Renal pelvis (tissue), 4 donors: ENCODE results near the gene THADA. TPM values are rescaled to one million over a fixed set of nuclear protein-coding genes. Genes with fewer than 3 reads are reported as not detected.
"Not testable (repeated sequence)": the region's sequence is repeated elsewhere in the genome, so short reads cannot be mapped to it uniquely, and the experiment has no call there.

ENCODE experiments used
- DNase-seq: peaks from one replicate; pipeline ENCODE4 v3.0.0-alpha.2; 2013
- polyA plus RNA-seq, 3 donors: library from polyadenylated mRNA; unstranded; fragments of 120-200 nt; gene quantifications; one replicate each; pipeline ENCODE4 v1.2.1, GENCODE V29; 2013; ENCODE audit not compliant: insufficient read length in 3 of 3

Gene THADA
- polyA plus RNA-seq, 3 donors: 32.4 to 42.0 (median 39.2) TPM

DNA sequence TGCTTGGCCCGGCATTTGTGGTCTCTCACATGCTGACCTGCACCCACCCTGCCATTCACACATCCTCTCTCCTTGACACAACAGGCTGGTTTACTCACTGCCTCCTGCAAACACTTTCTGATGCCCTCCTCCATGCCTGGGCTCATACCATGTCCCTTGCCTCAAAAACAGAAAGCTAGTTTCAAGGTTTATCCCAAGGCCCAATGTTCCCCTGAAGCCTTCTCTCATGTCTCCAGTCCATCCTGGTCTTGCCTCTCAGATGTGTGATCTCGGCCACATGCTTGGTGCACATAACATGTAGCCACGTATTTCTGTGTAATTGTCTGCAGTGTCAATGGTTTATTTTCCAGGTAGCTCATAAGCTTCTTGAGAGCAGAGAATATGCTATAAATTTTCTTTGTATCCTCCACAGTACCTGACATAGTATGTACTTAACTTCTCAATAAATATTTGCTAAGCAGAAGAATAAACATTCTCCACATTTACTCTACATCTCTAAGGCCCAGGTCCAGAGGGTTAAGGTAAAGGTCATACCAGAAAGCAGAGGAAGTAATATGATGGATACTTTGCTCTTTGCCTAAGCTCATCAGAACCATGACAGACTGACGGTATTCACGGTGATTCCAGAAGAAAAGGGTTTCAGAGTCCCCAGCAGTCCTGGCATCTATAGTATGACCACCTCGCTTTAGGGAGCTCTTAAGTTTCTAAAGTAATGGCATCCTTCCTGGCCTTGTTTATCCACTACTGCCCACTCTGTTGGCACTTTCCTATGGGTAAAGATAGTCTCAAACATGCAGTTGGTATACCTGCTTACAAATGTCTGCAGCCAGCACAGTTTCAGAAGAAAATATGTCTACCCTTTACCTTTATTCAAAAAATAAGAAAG lies 206.0 kb downstream of the THADA start:
- no peak for DNase-seq

DNA sequence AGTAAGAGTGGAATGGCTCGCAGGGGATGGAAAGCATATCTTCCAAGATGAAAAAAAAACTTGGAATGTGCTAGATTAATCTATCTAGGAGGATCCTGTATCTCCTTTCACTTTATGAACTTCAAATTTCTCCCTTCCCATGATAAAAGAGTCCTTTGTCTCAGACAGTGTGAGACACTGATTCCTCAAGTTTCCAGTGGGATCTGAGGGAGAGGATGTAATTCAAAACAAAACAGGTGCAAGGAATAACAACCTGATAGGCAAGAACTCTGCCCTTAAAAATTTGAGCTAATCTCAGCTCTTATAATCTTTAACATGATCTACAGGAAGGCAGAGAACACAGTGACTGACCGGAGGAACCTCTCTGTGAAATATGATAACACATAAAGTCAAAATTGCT lies 207.5 kb downstream of the THADA start:
- DNase-seq: no peak

DNA sequence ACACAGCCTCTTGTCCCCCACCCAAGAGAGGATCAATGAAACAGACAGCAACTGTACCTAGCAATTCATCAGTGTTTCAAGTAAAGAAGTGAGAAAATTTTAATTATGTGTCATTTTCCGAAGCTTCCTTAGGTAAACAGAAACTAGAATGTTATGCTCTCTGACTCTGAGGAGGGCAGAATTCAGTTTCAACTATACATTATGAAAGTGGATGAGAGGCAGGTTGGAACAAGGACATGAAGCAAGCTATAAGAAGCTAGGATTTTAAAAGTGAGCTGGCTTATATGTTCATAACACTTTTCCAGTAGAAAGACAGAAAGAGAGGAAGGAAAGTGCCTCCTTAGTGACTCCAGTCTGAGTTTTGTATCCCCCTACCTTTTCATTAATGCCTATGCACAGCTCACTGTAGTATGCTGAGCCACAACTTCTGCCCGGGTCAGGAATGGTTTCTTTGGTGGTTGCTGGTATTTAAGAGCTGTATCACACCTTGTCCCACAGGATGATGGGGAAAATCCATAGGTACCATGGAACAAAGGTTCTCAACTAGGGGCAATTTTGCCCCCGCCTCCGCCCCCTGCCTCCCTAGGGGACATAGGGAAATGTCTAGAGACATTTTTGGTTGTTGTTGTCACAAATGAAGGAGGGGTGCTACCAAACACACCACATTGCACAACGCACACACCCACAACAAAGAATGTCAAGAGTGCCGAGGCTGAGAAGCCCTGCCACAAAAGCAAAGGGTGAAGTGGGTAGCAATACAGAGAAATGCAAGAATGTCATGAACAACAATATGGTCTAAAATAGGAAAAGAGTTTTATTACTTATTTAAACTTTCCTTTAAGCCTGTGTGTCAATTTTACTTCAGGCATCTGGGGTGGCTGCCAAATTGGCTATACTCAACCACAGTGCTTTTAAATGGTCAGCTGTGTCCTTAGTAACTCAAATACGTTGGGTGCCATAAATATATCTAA lies 208.5 kb downstream of the THADA start:
- DNase-seq: peak; percentile 42

DNA sequence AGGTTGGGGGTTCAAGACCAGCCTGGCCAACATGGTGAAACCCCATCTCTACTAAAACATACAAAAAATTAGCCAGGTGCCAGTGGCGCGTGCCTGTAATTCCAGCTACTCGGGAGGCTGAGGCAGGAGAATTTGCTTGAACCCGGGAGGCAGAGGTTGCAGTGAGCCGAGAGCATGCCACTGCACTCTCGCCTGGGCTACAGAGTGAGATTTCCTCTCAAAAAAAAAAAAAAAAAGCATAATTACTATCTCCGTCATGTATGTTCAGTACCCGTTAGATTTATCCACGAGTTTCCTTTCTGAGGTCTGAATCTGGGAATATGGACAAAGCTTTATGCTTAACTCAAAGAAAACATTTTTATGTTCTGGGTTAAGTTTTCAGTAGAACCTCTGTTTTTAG lies 209.2 kb downstream of the THADA start:
- DNase-seq: not testable (repeated sequence)

DNA sequence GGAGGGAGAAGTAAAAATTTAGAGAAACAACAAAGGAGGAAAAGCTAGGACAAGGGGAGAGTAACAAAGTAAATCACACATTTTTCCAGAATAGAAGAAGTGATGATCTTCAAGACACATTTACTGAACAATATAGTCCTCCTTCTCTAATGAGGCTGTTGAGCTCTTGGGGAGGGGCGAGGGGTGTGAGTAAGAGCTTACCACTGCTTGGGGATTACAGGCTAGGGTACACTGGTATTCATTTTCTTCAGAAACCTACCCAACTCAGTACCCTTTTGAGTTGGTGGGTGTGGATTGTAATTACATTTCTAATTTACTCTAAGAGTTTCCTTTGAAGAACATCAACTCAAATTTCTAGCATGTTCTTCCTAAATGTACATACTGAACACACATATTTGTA lies 211.7 kb downstream of the THADA start:
- DNase-seq: no peak

DNA sequence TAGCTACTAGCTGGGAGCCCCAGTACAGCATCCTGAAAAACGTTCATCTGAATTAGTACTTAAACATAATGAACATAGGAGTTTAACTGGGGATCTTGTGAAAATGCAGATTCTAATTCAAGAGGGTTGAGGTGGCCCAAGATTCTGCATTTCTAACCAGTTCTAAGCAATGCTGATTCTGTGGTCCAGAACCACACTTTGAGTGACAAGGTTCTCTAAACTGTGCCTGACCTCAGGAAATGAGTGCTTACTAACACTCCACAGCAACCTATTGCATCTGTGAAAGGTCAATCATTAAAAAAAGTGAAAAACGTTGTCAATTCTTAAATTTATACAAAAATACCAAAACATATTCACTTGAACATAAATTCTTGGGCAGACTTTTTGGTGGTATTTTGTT lies 212.3 kb downstream of the THADA start:
- DNase-seq: no peak

DNA sequence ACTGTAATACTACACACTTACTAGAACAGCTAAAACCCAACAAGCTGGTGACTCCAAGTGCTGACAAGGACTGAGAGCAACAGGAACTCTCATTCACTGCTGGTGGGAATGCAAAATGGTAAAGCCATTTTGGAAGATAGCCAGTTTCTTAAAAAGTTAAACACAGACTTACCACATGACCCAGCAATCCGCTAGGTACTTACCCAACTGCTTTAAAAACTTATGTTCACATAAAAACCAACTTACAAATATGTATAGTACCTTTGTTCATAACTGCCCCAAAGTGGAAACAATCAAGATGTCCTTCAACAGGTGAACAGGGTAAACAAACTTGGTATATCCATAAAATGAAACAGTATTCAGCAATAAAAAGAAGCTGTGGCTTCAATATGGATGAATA lies 216.3 kb downstream of the THADA start:
- DNase-seq: no peak

DNA sequence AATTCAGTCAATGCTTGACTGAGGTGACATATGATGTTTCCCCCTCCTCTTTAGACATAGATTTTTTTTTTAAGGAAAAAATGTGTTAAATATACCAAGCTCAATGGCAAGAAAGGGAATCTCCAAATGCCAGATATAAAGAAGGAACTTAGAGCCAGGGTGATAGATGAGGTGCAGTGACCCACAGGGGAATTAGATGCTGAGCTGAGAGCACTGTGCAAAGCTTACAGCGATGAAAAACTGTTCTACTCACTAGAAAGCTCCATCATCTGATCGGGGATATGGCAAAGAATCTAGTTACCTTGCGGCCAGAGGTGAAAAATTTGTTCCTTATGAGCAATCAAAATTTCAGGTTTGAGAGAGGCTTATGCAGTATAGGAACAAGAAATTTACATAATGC lies 218.5 kb downstream of the THADA start:
- no peak for DNase-seq

DNA sequence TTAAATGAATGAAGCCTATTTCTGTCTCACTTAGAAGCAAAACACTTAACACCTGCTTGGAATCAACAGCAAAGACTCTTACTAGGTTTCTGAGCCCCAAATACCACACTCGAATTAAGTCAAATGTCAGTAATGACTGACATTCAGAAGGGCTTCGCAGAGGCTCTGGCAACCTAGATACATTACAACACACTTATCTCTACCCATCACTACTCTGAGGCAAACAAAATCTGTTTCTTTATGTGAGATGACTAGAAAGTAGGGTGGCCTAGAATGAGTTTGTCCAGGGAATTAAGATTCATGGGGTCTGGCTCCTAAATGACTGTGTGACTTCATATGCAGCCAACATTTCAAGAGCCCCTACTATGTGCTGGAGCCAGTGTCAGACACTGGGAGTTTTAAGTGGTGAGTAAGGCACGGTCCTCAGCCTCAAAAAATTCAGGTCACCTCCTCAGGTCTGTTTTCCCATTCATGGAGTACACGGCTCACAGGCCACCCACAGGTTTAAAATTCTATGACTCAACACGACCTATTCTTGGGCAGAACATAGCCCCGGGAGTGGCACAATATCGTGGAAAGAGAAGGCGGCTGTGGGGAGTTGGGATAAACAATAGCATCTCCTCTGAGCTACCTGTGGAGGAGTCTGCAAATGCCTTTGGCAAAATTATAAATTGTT lies 219.2 kb downstream of the THADA start:
- no peak for DNase-seq

DNA sequence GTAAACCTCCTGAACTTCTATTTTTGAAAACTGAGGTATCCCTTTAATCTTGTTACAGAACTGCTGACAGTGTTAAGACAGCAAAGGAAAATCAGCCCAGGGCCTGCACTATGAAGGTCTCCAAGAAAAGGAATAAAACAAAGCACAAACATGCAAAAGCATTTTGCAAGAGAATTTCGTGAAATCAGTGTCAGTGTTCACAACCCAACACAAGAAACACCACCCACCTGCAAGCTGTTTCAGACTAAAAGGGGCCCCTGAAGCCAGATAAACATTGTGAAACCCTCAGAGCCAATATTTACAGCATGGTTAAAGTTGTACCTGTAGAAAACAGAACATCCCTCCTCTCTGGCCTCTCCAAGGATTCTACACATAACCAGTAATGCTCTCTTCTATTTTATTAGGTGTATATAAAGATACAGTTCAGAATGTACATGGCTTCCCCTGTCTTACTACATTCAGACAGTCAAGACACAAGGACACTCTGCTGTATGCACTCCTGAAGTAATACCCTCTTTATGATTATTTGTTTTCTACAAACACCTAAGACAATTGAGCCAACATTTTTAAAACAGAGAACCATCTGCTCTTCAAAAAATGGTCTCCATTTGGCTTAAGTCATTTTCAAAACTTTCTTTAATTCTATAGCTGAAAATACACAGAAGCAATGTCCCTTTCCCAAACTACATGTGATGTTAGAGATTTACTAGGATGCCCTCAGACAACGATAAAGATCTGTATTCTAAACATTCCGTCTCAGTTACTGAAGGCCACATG lies 219.9 kb downstream of the THADA start:
- no peak for DNase-seq

DNA sequence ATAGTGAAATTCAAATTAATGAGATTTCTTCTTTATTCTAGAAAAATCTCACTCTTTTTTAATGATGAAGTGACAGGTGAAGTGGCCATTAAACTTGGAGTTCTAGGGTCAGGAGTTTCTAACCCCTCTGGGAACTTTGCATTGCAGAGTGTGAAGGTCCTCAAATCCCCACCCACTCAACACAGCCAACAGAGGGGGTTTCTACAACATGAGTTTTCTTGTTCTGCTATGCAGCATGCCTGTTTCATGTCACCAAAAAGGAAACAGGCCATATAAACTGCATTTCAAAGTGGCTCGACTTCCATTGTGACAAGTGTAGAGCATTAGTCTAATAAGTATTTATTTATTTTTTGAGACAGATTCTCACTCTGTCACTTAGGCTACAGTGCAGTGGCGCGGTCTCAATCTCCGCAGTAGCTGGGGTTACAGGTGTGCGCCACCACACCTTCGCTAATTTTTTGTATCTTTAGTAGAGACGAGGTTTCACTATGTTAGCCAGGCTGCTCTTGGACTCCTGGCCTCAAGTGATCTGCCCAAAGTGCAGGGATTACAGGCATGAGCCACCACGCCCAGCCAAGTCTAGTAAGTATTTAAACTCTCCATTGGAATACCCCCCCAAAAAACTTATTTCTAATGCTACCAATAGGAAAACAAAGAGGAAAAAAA lies 223.3 kb downstream of the THADA start:
- no peak for DNase-seq

DNA sequence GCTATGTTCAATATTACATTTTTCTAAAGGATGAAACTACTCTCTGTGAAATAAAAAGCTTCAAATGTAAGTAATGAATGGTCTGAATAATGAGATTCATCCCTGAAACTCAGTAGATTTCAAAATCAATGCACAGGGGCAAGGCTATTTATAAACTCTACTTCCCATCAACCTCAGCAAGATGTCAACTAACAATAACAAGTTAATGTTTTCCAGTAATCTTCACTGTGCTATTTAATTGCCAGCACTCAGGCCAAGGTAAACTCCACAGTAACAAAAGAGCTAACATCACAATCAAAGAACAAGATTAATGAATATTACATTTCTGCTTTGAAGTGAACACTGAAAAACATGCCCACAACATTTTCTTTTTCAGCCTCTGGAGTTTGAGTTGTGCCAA lies 225.1 kb downstream of the THADA start:
- no peak for DNase-seq

DNA sequence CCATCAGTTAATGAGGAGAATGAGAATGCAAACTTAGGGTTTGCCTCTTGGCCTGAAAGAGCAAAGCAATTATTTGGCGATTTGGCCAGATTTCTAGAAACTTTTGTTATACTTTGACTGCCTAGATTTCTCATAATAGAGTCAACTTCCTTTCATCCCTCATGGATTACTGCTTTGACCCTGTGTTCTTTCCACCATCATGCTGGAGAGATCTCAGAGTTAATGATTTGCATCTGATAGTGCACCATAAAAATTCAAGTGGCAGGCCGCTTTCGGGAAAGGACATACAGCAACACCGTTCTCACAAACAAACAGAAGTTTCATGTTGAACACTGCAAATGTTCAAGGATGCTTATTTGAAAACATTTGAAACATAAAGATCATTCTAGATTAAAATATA lies 225.7 kb downstream of the THADA start:
- no peak for DNase-seq

DNA sequence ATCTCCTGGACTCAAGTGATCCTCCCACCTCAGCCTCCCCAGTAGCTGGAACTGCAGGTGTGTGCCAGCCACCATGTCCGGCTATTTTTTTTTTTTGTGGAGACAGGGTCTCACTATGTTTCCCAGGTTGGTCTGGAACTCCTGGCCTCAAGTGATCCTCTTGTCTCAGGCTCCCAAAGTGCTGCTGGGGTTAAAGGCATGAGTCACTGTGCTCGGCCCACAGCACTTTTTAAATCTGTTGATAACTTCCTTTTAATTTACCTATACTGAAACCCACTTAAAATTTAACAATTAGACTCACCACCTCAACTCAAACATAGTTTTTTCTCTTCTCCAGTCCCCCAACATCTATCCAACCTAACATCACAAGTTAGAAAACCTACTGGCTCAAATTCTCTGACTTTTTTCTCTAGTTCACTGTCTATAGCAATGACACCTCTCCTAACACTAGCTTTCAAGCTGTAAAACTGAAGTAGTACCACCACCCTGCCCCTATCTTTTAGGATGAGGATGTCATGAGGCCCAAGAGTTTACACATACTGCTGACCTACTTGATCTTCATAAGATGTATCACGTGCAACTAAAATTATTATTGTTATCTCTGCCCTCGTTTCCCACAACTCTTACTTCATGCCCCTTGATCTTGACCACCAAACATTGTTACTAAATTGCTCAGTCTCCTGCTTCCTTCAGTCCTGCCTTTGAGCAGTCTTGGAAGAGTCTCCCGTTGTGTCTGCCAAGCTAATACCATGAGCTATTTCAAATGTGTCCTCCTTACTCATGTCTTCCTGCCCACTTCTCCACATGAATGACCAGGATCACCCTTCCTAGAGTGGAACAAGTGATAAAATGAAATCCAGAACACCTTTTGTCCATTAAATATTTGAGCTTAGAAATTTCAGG lies 227.1 kb downstream of the THADA start:
- DNase-seq: no peak

DNA sequence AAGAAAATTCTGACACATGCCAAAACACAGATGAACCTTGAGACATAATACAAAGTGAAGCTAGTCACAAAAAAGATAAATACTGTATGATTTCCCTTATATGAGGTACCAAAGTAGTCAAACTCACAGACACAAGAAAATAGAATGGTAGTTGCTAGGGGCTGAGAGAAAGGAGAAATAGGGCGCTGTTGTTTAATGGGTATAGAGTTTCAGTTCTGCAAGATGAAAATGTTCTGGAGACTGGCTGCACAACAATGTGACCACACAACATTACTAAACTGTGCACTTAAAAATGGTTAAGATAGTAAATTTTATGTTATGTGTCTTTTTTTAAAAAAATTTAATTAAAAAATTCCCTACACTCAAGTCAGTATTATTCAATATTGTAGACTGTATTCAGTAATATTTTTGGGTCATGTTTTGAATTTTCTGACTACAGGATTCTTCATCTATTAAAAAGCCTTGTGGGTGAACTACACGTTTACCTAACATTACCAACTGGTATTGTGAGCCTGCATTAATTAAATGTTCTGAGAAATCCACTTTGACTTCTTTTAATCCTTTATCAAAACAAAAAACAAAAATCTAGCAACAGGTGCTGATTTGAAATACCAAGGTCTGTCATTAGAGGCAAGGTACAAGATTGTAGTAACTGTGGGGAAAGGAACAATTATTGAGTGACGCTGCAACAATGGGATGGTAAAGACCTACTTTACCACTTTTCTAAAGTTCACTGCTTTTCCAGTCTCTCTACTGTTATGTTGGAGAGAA lies 228.6 kb downstream of the THADA start:
- DNase-seq: no peak

DNA sequence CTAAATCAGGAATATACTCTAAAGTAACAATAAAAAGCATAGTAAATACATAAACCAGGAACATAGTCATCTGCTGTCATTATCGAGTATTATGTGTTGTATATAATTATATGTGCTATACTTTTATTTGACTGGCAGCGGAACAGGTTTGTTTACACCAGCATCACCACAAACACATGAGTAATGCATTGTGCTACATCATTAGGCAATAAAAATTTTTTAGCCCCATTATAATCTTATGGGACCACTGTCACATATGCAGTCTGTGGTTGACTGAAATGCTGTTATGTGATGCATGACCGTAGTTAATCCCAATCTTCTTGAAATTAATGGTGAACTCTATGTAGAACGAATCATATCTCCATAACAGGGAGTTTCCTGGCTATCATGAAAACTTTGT lies 232.7 kb downstream of the THADA start:
- DNase-seq: no peak

DNA sequence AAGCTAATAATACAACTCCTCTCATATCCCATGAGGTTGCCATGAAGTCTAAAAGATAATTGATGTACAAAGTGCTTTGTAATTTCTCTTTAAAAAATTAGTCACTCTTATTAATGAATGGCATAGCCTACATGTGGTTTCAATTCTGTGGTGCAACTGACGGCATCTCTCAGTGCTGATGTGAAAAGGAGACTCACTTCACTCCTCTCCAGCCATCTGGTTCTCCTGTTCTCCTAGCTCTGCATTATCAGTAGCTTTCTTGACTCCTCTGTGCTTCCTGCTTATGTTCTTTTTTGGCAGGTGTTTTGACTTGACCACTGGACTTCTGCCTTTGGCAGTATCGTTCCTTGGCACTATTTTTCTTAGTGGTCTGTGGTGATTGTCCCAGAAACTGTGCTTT lies 234.6 kb downstream of the THADA start:
- DNase-seq: no peak

DNA sequence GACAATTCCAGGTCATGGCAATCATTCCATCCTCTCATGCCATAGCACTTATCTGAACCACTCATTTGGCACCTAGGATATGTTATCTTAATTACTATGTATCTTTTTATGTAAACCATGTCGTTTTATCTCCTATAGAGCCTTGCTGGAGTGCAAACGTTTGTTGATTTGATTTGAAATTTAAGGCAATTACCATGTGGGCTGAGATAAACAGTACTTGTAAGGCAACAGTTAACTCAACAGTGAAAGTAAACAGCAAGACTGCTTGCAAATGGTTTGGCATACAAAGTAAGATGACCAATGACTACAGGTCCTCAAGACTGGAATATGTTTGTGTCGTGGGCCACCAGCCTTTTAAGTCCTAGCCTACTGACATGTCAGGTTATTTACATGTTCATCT lies 235.7 kb downstream of the THADA start:
- DNase-seq: no peak
